HG03378 (cell line): ENCODE results near the gene ENPEP.
"Not testable (repeated sequence)": the region's sequence is repeated elsewhere in the genome, so short reads cannot be mapped to it uniquely, and the experiment has no call there.

Experiments
- ATAC-seq: cut with Tn5 transposase; IDR thresholded peaks from one replicate; pipeline ENCODE4 v1.9.1; 2021; ENCODE audit warnings: mild to moderate bottlenecking, moderate library complexity; ENCODE audit not compliant: unreplicated experiment

Gene ENPEP

GRCh38 chr4:110475881-110476818 lies at the start of gene ENPEP:
Gene ENPEP (plus strand): TSS chr4:110476155. CDS start chr4:110476415, 260 bp downstream.
- no peak for ATAC-seq

GRCh38 chr4:110431805-110432204 lies 44.1 kb upstream of the ENPEP start:
- ATAC-seq = not testable (repeated sequence)

- not testable (repeated sequence) for ATAC-seq
Measured at GRCh38 chr4:110437292-110437691, 38.7 kb upstream of the ENPEP start.

GRCh38 chr4:110439209-110439608 lies 36.7 kb upstream of the ENPEP start:
- ATAC-seq = not testable (repeated sequence)

GRCh38 chr4:110442309-110442708 lies 33.6 kb upstream of the ENPEP start:
- no peak for ATAC-seq

GRCh38 chr4:110442788-110443187 lies 33.2 kb upstream of the ENPEP start:
- no peak for ATAC-seq

- no peak for ATAC-seq
Measured at GRCh38 chr4:110449947-110450346, 26.0 kb upstream of the ENPEP start.

GRCh38 chr4:110452546-110452945 lies 23.4 kb upstream of the ENPEP start:
- no peak for ATAC-seq

- no peak for ATAC-seq
Measured at GRCh38 chr4:110454441-110454840, 21.5 kb upstream of the ENPEP start.

- ATAC-seq = no peak
Measured at GRCh38 chr4:110458494-110459266, 17.3 kb upstream of the ENPEP start.

- ATAC-seq = no peak
Measured at GRCh38 chr4:110460074-110460746, 15.7 kb upstream of the ENPEP start.

- ATAC-seq = no peak
Measured at GRCh38 chr4:110467400-110467799, 8.6 kb upstream of the ENPEP start.

- no peak for ATAC-seq
Measured at GRCh38 chr4:110472583-110473329, 3.2 kb upstream of the ENPEP start.

GRCh38 chr4:110474481-110474880 lies 1.5 kb upstream of the ENPEP start:
- no peak for ATAC-seq

- ATAC-seq = not testable (repeated sequence)
Measured at GRCh38 chr4:110475080-110475479, 875 bp upstream of the ENPEP start.

GRCh38 chr4:110477836-110478235 lies 1.9 kb downstream of the ENPEP start:
- no peak for ATAC-seq

GRCh38 chr4:110480031-110480549 lies 4.1 kb downstream of the ENPEP start:
- ATAC-seq = no peak

GRCh38 chr4:110480746-110481271 lies 4.9 kb downstream of the ENPEP start:
- ATAC-seq = no peak

GRCh38 chr4:110483516-110483915 lies 7.6 kb downstream of the ENPEP start:
- no peak for ATAC-seq

GRCh38 chr4:110484029-110484428 lies 8.1 kb downstream of the ENPEP start:
- ATAC-seq = peak; percentile 100
